ENCODE results near the gene CCZ1. TPM values are rescaled to one million over a fixed set of nuclear protein-coding genes. Genes with fewer than 3 reads are reported as not detected.
"Not testable (repeated sequence)": the region's sequence is repeated elsewhere in the genome, so short reads cannot be mapped to it uniquely, and the experiment has no call there.

The CCZ1 gene
- total and polyA plus RNA-seq, 2 of the 13 experiments (the other 11 are each of a cell fraction or from before 2014, with no cell fraction given): 19.1 to 66.7 TPM

GRCh38 chr7:5854738-5855137 lies 43.8 kb upstream of the CCZ1 start (continued):
- TF ChIP-seq ZNF800 (CRISPR knock-in tag; IDR thresholded peaks at IDR 0.05): no peak
- no peak for TF ChIP-seq ZNF766 (CRISPR knock-in tag; IDR thresholded peaks at IDR 0.05; ENCODE audit: borderline replicate concordance)
- TF ChIP-seq E2F5 (CRISPR knock-in tag; conservative IDR thresholded peaks at IDR 0.05): no peak
- no peak for TF ChIP-seq CBX2 (IDR thresholded peaks at IDR 0.05; ENCODE audit: low read depth, low read length)
- TF ChIP-seq CBX2 (CRISPR knock-in tag; IDR thresholded peaks at IDR 0.05; ENCODE audit: low read depth): no peak
- no peak for TF ChIP-seq SIX1 (CRISPR knock-in tag; IDR thresholded peaks at IDR 0.05; ENCODE audit: borderline replicate concordance)
- no peak for TF ChIP-seq MATR3 (CRISPR knock-in tag; IDR thresholded peaks at IDR 0.05)
- no peak for TF ChIP-seq ZSCAN30 (CRISPR knock-in tag; IDR thresholded peaks at IDR 0.05)
- TF ChIP-seq EHMT2 (IDR thresholded peaks at IDR 0.05; ENCODE audit: borderline replicate concordance, low read depth, low read length): no peak

DNA sequence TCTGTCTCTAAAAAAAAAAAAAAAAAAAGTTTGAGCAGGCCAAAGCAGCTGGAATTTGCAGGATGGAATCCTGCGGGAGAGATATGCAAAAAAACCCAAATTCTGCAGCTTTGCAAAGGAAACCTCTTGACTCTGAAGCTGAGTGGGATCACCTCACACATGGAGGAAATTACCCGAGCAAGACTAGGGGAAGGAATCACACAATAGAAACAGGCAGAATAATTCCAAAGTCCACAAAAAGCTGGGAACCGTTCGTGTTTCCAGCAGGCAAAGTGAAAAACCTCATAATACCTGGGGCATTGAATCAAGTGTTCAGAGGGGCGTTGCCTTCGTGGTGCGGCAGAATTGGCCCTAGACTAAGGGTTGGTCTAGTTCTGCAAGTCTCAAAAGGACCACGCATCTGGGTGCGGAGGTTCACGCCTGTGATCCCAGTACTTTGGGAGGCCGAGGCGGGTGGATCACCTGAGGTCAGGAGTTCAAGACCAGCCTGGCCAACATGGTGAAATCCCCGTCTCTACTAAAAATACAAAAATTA lies 41.4 kb upstream of the CCZ1 start:
- Histone ChIP-seq H3K4me2 (ENCODE audit: low read depth, low read length) (peak overlapping the region; percentile 51), H3K4me1 (ENCODE audit: insufficient read depth, low read length) (peaks cover 11% of the 10 kb centered on the region)
- BruUV-seq (replicated peaks); H3K27ac ChIP-seq (ENCODE audit: extremely low read length, insufficient read depth, low read length); FAIRE-seq; H3K9ac ChIP-seq (ENCODE audit: insufficient read depth, low read depth, low read length); in situ Hi-C loops (cut with HindIII; ENCODE audit: extremely low pct_ligation_motif_present, low pct_unique_long_range_greater_than_20kb); H3K36me3 ChIP-seq (replicated peaks in 1 of 2; ENCODE audit: control insufficient read depth in 1 of 2, insufficient read depth in 2 of 2, low read length in 2 of 2); H2AFZ ChIP-seq (ENCODE audit: low read length); H3K4me3 ChIP-seq (replicated peaks in 1 of 3; ENCODE audit: insufficient read depth in 1 of 3, low read depth in 2 of 3, low read length in 3 of 3); POLR2A ChIA-PET; H3K9me3 ChIP-seq (ENCODE audit: low read length); H3K27me3 ChIP-seq (ENCODE audit: control insufficient read depth in 1 of 2, insufficient read depth in 2 of 2, low read length in 2 of 2); intact Hi-C loops (cut with micrococcal nuclease; ENCODE audit: unreplicated experiment); H3K79me2 ChIP-seq (ENCODE audit: insufficient read depth, low read length); DNase-seq (ENCODE audit: low spot score); H4K20me1 ChIP-seq (ENCODE audit: insufficient read depth, low read length): not testable (repeated sequence)
- peak; percentile 16; the same call in 2 of the 3 replicates for ATAC-seq
- WGBS (ENCODE audit: low lambda C conversion rate): 39% methylated on average over 13 of the region's 13 CpGs
- CTCF ChIA-PET (ENCODE audit: low intra/inter-chr PET ratio, low total read pairs): interaction anchor here (0.9 to 1.4 kb wide), 2 partner anchors 127 to 660 kb away, joined by 3 read pairs; no protein-coding TSS in a partner anchor
